Fibroblast of gingiva (primary cell): Measurements from ENCODE around the gene TNPO3.
"Not testable (repeated sequence)": the region's sequence is repeated elsewhere in the genome, so short reads cannot be mapped to it uniquely, and the experiment has no call there.

Source experiments
- DNase-seq: peaks from one replicate; pipeline ENCODE4 v3.0.0-alpha.2; 2011; ENCODE audit warnings: low read depth

TNPO3 gene

DNA sequence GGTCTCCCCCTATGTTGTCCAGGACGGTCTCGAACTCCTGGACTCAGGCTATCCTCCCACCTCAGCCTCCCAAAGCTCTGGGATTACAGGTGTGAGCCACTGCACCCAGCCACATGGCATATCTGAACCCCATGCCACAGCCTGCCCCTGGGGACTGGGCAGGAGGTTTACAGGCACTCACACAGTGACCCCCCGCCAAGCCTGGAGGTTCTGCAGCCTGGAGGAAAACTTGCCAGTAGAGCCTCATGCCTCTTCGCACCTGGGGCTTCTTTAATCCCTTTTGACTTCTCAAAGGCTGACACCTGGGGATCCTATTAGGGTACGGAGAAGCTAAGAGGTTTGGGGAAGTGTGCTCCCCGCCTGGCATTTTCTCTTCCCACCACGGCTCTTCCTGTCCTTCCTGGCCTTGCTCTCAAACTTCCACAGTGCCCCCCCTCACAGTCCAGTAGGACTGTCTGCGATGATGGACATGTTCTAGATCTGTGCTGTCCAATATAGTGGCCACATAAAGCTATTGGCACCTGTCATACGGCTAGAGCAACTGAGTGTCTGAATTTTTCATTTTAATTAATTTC, 133.0 kb downstream of the TNPO3 start:
- no peak for DNase-seq

- no peak for DNase-seq
These were observed 133.9 kb downstream of the TNPO3 start for GRCh38 chr7:128920913-128921582.

GRCh38 chr7:128919881-128920799, 134.8 kb downstream of the TNPO3 start:
- DNase-seq: no peak

DNA sequence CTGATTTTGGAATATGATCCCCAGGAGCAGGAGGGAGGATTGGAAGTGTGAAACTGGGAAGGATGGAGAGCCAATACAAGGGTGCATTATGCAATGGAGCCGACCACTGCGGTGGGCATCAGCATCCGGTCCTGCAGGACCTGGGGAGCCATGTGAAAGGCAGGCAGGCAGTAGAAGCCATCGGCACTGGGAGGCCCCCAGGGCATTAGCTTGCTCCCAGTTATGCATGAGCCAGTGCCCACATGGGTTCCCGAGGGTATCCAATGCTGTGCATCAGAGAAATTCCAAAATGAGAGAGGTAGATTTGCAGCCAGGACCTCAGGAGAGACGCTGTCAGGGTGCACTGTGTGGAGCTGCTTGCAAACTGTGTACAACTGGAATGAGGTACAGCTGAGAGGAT, 135.7 kb downstream of the TNPO3 start:
- no peak for DNase-seq

- no peak for DNase-seq
These were observed 136.8 kb downstream of the TNPO3 start for GRCh38 chr7:128918016-128918665.

GRCh38 chr7:128917122-128917521, 137.8 kb downstream of the TNPO3 start:
- DNase-seq: no peak

DNA sequence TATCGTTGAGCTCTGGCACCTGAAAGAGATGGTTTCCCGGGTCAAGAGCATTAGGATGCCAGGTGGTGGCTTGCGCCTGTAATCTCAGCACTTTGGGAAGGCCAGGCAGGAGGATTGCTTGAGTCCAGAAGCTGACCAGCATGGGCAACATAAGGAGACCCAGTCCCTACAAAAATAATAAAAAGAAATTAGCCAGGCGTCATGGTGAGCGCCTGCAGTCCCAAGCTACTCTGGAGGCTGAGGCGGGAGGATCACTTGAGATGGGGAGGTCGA, 138.3 kb downstream of the TNPO3 start:
- DNase-seq: no peak

DNA sequence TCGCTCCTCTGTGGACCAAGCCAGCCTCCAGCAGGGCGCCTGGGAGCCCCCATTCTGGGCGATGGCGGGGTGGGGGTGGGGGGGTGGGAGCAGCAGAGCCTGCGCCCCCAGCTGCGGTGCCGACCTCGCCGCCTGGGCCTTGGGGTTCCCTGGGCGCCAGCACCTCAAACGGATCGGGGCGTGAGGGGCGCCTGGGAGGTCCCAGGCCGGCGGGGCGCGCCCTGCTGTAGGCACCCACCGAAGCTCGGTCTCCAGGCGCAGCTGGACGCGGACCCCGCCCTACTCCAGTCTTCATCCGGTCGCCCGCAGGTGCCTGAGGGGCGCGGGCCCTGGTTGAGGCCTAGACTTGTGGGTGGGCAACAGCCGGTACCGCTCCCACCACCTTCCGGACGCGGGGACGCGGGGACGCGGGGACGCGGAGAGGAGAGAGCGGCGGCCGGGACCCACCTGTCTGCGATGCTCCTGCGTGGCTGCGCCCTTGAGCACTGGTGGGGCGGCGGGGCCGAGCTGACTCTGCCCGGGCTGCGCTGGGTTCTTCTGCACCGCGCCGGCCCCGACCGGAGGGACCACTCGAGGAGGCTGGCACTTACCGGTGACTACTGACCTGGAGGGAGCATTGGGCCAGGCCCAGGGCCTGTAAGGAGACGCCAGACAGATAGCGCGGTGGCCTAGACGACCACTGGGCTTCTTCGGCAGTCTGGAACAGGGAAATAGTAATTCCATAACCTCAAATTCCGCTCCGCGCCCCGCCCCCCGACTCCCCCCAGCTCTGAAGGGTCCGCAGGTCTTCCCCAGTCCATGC, 138.9 kb downstream of the TNPO3 start:
- DNase-seq: no peak

DNA sequence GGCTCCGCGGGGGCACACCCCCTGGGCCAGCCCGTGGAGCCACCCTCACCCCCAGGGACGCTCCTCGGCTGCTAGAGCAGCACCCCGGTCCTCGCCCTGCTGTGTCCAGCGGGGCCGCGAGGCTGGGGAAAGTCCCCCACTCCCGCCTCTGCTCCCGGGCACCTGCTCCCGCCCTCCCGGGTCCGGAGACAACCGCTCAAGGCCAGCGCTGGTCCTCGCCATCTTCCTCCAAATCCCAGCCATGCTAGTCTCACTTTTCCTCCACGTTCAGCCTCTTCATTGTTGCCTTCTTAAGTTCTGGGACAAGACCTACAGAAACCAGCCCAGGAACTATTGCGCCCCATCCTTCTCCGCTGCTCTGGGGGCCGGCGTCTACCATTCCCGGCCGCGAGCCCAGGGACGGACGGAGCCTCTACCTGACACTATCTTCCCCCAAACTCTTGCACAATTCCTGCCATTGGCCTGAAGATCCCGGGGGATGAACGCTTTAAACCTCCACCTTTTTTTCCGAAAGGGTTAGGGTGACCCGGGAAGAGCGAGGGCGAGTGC, 139.6 kb downstream of the TNPO3 start:
- DNase-seq: no peak

GRCh38 chr7:128914566-128915151, 140.3 kb downstream of the TNPO3 start:
- no peak for DNase-seq

DNA sequence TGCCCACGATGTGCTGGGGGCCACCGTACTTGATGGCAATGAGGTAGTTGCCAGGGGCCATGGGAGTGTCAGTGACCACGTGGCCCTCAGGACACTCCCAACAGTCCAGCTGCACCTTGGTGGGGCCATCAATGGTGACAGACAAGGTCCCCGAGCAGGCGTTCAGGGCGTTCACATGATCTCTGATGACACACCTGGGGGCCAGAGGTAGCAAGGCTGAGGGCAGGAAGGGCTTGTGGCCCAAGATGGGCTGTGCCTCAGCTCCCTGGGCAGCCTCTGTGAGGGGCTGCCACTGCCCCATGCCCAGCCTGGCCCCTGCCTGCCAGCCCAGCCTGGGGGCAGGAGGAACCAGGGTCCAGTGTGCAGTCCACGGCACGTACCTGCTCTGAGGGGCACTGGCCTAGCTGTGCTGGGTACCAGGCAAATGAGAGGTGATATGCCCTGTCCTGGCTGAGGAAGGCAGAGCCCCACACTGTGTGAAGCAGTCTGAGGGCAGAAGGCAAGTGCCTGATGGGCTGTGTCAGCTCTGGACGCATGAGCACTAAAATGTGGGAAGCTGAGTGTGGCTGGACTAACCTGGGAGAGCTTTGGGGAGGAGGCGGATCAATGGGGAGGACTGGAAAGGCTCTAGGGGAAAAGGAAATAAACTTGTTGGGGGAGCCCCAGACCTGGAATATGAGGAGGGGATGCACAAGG, 140.9 kb downstream of the TNPO3 start:
- no peak for DNase-seq

DNA sequence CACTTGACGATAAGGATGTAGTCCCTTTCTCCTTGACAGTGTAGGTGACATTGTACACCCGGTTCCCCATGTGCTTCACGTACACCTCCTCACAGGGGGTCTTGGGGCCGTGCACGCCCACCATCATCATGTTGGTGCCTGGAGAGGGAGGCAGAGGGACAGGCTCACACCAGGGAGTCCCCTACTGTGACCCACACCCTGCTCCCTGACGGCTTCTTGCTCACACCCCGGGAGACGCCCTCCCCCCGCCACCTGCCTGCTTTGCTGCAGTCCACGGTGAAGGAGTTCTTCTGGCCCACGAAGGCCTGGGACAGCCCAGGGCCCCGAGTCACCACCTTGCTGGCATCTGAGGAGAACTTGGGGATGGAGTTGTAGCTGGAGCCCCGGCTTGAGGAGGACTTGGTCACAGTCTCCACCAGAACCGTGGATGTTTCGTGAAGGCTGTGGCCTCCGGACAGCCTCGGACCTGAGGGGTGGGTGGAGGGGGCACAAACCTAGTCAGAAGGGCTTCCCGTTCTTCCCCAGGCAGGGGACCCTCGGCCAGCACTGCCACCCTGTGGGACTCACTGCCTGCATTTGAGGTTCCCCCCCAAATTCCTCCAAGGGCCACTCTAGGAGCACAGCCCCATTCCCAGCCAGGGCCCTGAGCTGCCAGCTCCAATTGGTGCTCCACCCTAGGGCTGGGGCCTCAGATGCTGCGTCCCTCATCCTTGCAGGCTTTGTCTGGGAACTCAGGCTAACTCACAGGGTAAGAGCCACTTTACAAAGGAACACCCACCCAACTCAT, 142.0 kb downstream of the TNPO3 start:
- DNase-seq: not testable (repeated sequence)

- DNase-seq: no peak
These were observed 142.6 kb downstream of the TNPO3 start for GRCh38 chr7:128912281-128912680.

- DNase-seq: no peak
These were observed 143.4 kb downstream of the TNPO3 start for GRCh38 chr7:128911423-128912031.

- DNase-seq: no peak
These were observed 144.4 kb downstream of the TNPO3 start, which contains the start of gene KCP for GRCh38 chr7:128910569-128910945. KCP (minus strand) TSS chr7:128910709; CDS start chr7:128910676, 33 bp downstream.

- peak; percentile 47 for DNase-seq
These were observed 145.0 kb downstream of the TNPO3 start for GRCh38 chr7:128909625-128910568.

- DNase-seq: no peak
These were observed 145.9 kb downstream of the TNPO3 start for GRCh38 chr7:128908750-128909624.
